ENCODE data around the gene RPS6KA5. TPM values are rescaled to one million over a fixed set of nuclear protein-coding genes. Genes with fewer than 3 reads are reported as not detected.

The RPS6KA5 gene
- total RNA-seq, 1 donor from 2014 or later = 0.65 TPM

DNA sequence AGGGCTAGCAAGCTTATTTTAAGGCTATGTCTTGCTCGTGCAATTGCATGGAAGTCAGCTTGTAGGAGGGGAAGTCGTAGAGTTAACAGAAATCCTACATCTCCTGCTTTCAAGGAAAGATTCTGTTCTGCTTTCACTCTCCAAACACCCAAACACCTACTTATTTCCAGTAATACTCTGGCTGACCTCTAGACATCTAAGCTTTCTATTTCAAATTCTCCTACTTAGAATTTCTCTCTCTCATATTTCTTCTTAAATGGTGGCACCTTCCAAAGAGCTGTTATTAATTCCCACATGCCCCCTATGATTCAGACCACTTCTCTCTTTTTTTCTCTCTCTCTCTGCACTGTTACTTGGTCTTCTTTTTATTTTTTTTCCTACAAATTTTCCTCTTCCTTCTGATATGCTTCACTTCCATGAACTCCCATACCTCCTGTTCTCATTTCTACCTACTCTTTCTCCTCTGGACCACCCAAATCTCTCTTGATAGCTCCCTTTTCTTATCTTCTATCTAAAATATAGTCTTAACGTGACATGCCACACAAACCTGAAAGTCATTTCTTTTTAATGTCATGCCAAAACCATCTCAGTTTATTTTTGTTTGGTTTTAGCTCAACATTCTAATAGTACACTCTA is 90.8 kb downstream of the RPS6KA5 start:
- no peak for DNase-seq (ENCODE audit: low spot score)
- Mint-ChIP-seq H3K36me3 (ENCODE audit: low read depth) (no peaks in the 10 kb centered on the region), H3K9me3 (ENCODE audit: low read depth) (peaks cover 8% of the 10 kb centered on the region), H3K4me3 (ENCODE audit: unreplicated experiment) (no peak overlapping the region), H3K27ac (ENCODE audit: unreplicated experiment) (no peak overlapping the region), H3K27me3 (ENCODE audit: low read depth) (peaks cover 4% of the 10 kb centered on the region), H3K4me1 (ENCODE audit: low read depth) (no peaks in the 10 kb centered on the region)
- TF ChIP-seq, protein P1, sequence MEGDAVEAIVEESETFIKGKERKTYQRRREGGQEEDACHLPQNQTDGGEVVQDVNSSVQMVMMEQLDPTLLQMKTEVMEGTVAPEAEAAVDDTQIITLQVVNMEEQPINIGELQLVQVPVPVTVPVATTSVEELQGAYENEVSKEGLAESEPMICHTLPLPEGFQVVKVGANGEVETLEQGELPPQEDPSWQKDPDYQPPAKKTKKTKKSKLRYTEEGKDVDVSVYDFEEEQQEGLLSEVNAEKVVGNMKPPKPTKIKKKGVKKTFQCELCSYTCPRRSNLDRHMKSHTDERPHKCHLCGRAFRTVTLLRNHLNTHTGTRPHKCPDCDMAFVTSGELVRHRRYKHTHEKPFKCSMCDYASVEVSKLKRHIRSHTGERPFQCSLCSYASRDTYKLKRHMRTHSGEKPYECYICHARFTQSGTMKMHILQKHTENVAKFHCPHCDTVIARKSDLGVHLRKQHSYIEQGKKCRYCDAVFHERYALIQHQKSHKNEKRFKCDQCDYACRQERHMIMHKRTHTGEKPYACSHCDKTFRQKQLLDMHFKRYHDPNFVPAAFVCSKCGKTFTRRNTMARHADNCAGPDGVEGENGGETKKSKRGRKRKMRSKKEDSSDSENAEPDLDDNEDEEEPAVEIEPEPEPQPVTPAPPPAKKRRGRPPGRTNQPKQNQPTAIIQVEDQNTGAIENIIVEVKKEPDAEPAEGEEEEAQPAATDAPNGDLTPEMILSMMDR (IDR thresholded peaks at IDR 0.05) = no peak

DNA sequence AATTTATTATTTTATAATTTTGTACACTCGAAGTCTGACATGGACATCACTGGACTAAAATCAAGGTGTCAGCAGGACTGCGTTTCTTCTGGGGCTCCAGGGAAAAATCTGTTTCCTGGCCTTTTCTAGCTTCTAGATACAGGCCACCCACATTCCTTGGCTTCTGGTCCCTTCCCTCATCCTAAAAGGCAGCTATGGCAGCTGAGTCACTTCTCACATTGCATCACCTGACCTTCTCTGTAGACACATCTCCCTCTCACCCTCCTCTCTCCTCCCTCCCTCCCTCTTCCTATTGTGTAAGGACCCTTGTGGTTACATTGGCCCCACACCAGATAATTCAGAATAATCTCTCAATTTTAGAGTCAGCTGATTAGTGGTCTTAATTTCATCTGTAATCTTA is 92.4 kb downstream of the RPS6KA5 start:
- TF ChIP-seq, protein P1 (IDR thresholded peaks at IDR 0.05) = no peak
- DNase-seq (ENCODE audit: low spot score) = no peak
- Mint-ChIP-seq H3K4me1 (ENCODE audit: low read depth) (no peaks in the 10 kb centered on the region), H3K9me3 (ENCODE audit: low read depth) (peaks cover 8% of the 10 kb centered on the region), H3K27ac (ENCODE audit: unreplicated experiment) (no peak overlapping the region), H3K36me3 (ENCODE audit: low read depth) (no peaks in the 10 kb centered on the region), H3K27me3 (ENCODE audit: low read depth) (peaks cover 4% of the 10 kb centered on the region), H3K4me3 (ENCODE audit: unreplicated experiment) (no peak overlapping the region)

DNA sequence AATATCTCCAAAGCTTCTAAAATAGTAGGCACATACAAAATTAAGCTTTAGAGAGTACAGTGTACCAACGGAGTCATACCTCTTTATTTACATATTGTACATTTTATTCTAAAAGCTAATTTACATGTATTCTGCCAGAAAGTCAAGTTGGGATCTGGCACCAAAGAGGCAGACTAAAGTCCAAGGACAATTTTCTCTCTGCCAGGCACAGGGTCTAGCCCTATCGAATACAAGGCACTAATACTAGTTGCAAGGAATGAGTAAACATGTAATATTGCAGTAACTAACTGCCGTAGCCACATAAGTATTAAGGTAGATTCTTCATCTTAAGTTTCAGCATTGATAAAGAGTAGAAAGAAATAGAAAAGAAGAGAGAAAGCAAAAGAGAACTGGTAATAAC is 93.9 kb downstream of the RPS6KA5 start:
- no peak for DNase-seq (ENCODE audit: low spot score)
- Mint-ChIP-seq H3K27ac (ENCODE audit: unreplicated experiment) (no peak overlapping the region), H3K27me3 (ENCODE audit: low read depth) (peaks cover 4% of the 10 kb centered on the region), H3K4me1 (ENCODE audit: low read depth) (no peaks in the 10 kb centered on the region), H3K4me3 (ENCODE audit: unreplicated experiment) (no peak overlapping the region), H3K36me3 (ENCODE audit: low read depth) (no peaks in the 10 kb centered on the region), H3K9me3 (ENCODE audit: low read depth) (peaks cover 8% of the 10 kb centered on the region)
- TF ChIP-seq, protein P1 (IDR thresholded peaks at IDR 0.05) = no peak

DNA sequence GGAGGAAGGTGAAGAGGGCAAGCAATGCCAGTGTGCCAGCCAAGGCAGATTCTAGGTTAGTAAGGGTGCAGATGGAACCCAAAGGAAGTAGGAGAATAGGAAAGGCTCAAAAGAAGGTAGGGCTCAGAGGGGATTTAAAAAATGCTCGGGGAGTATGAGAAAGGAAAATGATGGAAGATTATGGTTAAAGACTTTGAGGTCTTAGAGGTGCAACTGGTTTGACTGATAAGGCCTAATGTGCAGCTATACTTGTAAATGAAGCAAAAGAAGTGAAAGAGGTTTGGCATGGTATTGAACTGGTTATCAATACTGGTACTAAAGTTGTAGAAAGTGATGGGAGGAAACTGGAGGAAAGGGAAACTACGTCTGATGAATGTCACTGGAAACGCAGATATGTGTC is 94.7 kb downstream of the RPS6KA5 start:
- Mint-ChIP-seq H3K4me3 (ENCODE audit: unreplicated experiment) (no peak overlapping the region), H3K4me1 (ENCODE audit: low read depth) (no peaks in the 10 kb centered on the region), H3K27ac (ENCODE audit: unreplicated experiment) (no peak overlapping the region), H3K9me3 (ENCODE audit: low read depth) (peaks cover 8% of the 10 kb centered on the region), H3K36me3 (ENCODE audit: low read depth) (no peaks in the 10 kb centered on the region), H3K27me3 (ENCODE audit: low read depth) (peaks cover 4% of the 10 kb centered on the region)
- DNase-seq (ENCODE audit: low spot score) = no peak
- TF ChIP-seq, protein P1 (IDR thresholded peaks at IDR 0.05) = no peak

DNA sequence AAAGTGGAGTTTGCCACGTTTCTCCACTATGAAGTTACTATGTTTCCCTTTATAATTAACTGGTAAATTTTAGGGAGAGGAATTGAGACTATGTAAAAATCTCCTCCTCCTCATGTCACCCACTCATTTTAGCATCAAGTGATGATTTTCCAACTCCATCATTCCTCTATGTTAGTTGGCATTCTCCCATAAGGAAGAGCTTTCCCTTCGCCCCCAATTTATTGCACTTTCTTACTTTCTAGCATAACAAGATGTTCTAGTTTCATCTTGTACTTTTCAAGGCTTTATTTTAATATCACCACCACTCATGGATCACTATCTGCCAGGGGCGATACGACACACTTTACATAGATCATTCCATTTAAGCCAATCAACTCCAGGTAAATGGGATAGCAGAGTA is 97.1 kb downstream of the RPS6KA5 start:
- TF ChIP-seq, protein P1 (IDR thresholded peaks at IDR 0.05) = no peak
- Mint-ChIP-seq H3K27me3 (ENCODE audit: low read depth) (peaks cover 2% of the 10 kb centered on the region), H3K4me3 (ENCODE audit: unreplicated experiment) (no peak overlapping the region), H3K9me3 (ENCODE audit: low read depth) (peaks cover 6% of the 10 kb centered on the region), H3K36me3 (ENCODE audit: low read depth) (no peaks in the 10 kb centered on the region), H3K4me1 (ENCODE audit: low read depth) (no peaks in the 10 kb centered on the region), H3K27ac (ENCODE audit: unreplicated experiment) (no peak overlapping the region)
- DNase-seq (ENCODE audit: low spot score) = no peak

All from chondrocyte (in vitro differentiated cells).